GM18507 (cell line): ENCODE measurements around the gene TM7SF2.
"Not testable (repeated sequence)": the region's sequence is repeated elsewhere in the genome, so short reads cannot be mapped to it uniquely, and the experiment has no call there.

Experiments used
- DNase-seq: peaks from one replicate; pipeline ENCODE4 v3.0.0; 2011; ENCODE audit warnings: low read depth; ENCODE audit not compliant: insufficient read length; ENCODE audit errors: extremely low spot score
- FAIRE-seq: peaks from 2 replicates; lab custom pipeline; 2011; peaks lifted over from hg19 to GRCh38; lab: Jason Lieb, UNC

Gene TM7SF2

DNA sequence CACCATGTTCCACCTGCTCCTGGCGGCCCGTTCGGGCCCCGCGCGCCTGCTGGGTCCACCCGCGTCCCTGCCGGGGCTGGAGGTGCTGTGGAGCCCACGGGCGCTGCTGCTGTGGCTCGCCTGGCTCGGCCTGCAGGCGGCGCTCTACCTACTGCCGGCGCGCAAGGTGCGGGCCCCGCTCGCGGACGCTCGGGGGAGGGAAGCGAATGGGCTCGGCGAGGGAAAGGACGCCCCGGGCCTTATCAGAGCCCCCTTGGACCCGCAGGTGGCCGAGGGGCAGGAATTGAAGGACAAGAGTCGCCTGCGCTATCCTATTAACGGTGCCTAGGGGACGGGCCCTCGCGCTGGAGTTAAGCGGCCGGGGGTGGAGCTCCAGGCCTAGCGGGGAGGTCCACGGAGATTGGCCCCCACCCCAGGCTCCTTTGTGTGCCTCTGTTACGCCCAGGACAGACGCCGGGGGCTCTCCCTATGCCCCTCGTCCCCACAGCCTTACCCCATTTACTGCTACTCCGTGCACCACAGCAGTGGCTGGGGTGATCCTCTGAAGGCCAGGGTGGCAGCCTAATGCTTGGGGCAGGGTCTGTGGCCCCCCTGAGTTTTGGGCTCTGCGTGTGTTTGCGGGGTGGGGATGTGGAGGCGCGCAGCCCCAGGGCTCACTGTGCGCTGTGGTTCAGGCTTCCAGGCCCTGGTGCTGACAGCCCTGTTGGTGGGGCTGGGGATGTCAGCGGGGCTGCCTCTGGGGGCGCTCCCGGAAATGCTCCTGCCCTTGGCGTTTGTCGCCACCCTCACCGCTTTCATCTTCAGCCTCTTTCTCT, 1.1 kb downstream of the TM7SF2 start:
- no peak for DNase-seq
- peak; percentile 62 for FAIRE-seq

- no peak for FAIRE-seq
- DNase-seq = no peak
Measured at GRCh38 chr11:65113361-65113756, 1.7 kb downstream of the TM7SF2 start.

GRCh38 chr11:65113839-65114238, 2.2 kb downstream of the TM7SF2 start:
- DNase-seq = no peak
- FAIRE-seq = no peak

DNA sequence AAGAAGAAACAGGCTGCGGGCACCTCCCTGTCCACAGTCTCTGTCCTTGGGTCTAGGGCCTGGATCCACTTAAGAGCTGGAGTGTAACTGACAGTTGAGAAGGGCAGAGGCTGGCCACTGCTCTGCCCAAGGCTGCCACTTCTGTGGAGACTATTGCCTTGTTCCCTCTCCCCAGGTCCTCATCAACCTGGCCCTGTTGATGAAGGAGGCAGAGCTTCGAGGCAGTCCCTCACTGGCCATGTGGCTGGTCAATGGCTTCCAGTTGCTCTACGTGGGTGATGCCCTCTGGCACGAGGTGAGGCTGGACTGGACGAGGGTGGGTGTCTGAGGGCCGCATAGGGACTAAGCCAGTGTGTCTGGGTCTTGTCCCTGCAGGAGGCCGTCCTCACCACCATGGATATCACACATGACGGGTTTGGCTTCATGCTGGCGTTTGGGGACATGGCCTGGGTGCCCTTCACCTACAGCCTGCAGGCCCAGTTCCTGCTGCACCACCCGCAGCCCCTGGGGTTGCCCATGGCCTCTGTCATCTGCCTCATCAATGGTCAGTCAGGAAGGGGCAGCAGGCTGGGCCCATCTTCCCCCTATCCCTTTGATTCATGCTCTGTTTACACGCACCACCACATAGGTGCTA, 3.0 kb downstream of the TM7SF2 start:
- no peak for FAIRE-seq
- no peak for DNase-seq

DNA sequence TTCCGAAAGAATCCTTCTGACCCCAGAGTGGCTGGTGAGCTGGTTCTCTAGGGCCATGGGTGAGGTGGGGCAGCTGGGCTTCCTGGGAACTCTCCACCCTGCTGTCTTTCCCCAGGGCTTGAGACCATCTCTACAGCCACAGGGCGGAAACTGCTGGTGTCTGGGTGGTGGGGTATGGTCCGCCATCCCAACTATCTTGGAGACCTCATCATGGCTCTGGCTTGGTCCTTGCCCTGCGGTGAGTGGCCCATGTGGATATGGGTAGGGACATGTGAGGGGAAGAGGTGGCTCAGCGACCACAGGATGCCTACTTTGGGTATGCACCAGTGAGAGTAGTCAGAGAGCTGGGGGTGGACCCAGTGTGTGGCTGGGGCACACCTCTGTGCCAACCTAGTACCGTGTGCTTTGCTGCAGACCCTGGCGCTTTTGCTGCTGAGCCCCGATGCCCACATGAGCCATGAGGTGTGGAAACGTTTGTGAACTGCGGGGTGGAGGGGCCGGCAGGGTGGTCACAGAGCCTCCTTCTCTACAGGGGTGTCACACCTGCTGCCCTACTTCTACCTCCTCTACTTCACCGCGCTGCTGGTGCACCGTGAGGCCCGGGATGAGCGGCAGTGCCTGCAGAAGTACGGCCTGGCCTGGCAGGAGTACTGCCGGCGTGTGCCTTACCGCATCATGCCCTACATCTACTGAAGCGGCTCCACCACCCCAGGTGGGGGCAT, 3.9 kb downstream of the TM7SF2 start:
- DNase-seq (no peak), FAIRE-seq (no peak)

DNA sequence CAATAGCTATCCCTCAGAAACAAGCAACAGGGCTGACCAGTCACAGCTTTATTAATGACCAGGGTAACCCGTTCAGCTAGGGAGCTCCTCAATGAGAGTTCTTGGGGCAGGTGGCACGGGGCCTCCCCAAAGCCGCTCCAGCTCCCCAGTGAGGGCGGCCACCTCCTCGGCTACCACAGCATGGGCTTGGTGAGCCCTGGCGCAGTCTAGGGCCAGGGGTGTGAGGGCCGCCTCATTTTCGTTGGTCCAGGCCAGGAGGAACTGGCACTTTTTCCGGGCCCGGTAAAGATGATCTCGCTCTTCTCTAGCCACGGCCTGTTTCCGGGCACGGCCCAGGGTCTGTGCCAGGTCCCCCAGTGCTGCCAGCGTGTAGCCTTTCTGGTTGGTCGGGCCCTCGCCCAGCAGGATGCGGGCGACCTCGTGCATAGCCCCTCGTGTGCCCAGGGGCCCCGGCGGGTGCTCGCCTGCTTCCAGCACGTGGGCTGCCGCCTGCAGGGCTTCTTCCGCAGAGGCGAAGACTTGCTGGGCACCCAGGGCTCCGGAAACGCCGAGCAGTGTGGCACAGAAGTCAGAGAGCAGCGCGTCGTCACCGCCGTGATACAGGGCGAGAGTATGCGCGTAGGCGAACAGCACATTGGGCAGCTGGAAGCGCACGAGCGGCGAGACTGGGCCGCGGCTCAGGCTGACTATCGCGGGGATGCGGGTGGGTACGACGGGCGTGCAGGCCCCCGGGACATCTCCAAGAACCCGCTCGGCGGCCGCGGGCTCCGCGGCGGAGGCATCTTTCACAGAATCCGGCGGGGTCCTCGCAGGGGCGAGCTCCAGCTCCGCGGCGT, 4.9 kb downstream of the TM7SF2 start:
- FAIRE-seq (no peak), DNase-seq (no peak)

DNA sequence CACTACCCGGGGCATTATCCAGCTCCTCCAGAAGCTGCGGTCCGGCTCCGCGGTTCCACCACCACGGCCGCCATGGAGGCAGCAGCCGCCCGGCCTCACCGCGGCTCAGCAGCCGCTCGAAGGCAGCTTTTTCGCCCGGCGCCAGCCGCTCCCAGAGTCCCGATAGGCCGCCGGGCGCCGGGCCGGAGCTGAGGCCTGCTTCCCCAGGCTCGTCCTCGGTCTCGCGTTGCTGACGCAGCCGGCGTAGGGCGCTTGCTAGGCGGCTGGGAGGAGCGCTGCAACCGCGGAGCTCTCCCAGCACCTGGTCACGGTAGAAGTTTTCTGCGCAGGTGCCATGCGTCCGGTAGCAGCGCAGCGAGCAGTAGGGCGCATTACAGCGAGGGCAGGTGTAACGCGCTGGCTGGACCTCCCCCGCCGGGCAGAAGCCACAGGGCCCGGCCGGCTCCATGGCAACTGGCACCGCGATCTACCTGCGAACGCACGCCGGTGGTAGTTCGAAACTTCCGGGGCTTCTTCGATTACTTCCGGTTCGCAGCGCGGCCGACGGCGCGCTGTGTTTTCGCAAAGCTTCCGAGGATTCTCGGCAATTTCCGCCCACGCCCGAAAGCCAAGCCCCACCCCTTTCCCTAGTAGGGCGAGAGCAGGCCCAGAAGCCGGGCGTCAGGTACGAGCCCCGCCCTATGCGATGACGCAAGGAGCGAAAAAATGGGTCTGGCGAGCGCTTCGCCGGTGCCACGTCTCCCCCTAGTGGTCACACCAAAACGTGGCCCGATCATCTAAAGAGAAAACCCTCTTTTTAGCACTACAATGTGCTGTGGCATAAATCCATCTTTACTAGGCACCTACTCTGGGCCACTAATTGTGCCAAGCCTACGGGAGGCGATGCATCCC, 5.8 kb downstream of the TM7SF2 start, which contains the start of gene ZNHIT2:
Gene ZNHIT2, minus strand, starts transcription at position 496 of the 891 bp plus-strand sequence. Its CDS starts 48 bp downstream, at position 448.
- DNase-seq (peak; percentile 82), FAIRE-seq (peak; percentile 99)

GRCh38 chr11:65118097-65118837, 6.6 kb downstream of the TM7SF2 start:
- FAIRE-seq (no peak), DNase-seq (no peak)

- FAIRE-seq, DNase-seq: not testable (repeated sequence)
Measured at GRCh38 chr11:65118891-65119669, 7.4 kb downstream of the TM7SF2 start.

DNA sequence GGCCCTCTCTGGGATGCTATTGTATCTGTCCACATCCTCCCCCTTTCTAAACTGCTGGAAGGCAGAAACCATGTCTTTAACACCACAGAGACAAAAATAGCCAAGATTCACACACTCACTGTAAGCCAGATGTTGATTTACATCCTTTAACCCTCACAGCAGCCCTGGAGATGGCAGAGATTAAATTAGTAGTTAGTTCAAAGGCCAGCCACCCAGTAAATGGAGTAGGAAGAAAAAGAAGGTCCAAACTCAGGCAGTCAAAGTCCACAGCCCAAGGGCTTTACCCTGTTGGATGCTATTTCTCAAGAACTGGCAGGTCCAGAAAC, 8.0 kb downstream of the TM7SF2 start:
- FAIRE-seq = no peak
- DNase-seq = no peak

- DNase-seq = no peak
- FAIRE-seq = no peak
Measured at GRCh38 chr11:65120831-65121230, 9.2 kb downstream of the TM7SF2 start.

- DNase-seq = no peak
- FAIRE-seq = no peak
Measured at GRCh38 chr11:65121447-65121864, 9.8 kb downstream of the TM7SF2 start.

GRCh38 chr11:65121865-65122696, 10.4 kb downstream of the TM7SF2 start, which contains the start of the genes FAU and MRPL49:
TSS of gene FAU (minus strand) at chr11:65122134. CDS start at chr11:65121813, 321 bp downstream.
TSS of gene MRPL49 (plus strand) at chr11:65122321. CDS start at chr11:65122347, 26 bp downstream.
- DNase-seq (peak; percentile 90), FAIRE-seq (peak; percentile 98)

GRCh38 chr11:65124480-65125196, 13.0 kb downstream of the TM7SF2 start:
- DNase-seq (no peak), FAIRE-seq (no peak)

GRCh38 chr11:65125197-65126056, 13.8 kb downstream of the TM7SF2 start:
- DNase-seq = no peak
- no peak for FAIRE-seq
